GM19240 (cell line): ENCODE results near the gene CORO7.

Source experiments
- DNase-seq: peaks from one replicate; pipeline ENCODE4 v3.0.0; 2011; ENCODE audit warnings: low spot score; ENCODE audit not compliant: insufficient read length

Gene CORO7

DNA sequence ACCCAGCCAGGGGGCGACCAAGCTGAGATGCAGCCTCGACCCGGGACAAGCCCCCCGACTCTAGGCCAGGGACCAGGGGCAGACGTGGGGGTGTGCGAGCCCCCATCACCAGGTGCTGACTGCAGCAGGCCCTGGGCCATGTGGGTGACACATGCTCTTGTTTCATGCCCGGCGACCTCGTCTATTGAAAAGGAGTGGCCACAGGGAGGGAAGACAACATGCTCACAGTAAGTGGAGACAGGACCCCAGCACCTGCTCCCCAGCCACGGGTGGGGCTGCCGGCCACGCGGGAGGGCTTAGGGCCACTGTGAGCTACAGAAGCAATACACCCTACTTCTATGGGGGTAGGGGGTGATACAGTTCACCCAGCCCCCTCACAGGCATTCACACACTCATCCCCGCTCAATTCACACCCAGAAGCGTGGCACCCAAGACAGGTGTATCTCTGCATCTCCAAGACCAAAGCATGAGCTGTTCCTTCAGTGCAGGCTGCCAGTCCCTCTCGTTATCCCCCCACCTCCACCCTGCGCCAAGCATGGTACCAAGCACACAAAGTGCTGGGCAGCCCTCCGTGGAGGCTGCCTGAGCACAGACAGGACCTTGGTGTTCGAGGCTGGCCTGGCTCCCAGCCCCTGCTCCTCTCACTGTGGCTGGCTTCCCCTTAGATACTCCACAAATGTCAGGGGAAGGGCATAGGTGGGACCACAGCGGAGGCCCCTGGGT, 31.2 kb downstream of the CORO7 start:
- DNase-seq, result no peak

DNA sequence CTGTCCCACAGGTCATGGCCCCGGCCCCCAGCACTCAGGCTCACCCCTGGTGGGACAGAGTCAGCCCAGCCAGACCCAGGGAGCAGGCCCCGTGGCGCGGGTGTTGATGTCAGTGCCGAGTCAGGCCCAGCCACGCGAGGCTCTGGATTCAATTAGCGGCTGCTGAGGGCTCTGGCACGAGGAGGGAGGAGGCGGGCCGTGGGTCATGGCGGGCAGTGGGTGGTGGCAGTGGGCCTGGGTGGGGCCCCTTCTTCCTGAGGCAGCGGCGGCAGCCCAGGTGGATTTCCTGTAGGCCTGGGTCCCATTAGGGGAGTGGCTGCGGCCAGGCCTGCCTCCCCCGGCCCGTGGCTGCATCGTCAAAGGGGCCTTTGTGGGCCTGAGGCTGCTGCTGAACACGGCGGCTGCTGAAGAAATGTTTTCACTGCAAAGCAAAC, 31.9 kb downstream of the CORO7 start:
- no peak for DNase-seq

GRCh38 chr16:4383591-4384444, 32.6 kb downstream of the CORO7 start:
- no peak for DNase-seq

DNA sequence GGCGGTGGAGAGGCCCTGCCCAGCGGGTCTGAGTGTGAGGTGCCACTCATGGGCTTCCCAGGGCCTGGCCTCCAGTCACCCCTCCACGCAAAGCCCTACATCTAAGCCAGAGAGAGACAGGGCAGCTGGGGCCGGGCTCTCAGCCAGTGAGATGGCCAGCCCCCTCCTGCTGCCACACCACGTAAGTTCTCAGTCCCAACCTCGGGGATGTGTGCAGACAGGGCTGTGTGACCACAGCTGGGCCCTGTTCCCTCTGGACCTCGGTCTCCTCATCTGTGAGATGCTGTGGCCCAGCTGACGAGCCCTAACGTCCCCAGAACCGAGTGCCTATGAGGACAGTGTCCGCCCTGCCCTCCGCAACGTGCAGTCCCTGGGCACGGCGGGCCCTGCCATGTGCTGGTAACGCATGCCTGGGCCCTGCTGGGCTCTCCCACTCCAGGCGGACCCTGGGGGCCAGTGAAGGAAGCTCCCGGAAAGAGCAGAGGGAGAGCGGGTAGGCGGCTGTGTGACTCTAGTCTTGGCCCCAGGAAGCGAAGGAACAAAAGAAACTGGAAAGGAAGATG, 33.5 kb downstream of the CORO7 start:
- DNase-seq, result no peak

GRCh38 chr16:4381935-4382794, 34.2 kb downstream of the CORO7 start:
- DNase-seq, result no peak

DNA sequence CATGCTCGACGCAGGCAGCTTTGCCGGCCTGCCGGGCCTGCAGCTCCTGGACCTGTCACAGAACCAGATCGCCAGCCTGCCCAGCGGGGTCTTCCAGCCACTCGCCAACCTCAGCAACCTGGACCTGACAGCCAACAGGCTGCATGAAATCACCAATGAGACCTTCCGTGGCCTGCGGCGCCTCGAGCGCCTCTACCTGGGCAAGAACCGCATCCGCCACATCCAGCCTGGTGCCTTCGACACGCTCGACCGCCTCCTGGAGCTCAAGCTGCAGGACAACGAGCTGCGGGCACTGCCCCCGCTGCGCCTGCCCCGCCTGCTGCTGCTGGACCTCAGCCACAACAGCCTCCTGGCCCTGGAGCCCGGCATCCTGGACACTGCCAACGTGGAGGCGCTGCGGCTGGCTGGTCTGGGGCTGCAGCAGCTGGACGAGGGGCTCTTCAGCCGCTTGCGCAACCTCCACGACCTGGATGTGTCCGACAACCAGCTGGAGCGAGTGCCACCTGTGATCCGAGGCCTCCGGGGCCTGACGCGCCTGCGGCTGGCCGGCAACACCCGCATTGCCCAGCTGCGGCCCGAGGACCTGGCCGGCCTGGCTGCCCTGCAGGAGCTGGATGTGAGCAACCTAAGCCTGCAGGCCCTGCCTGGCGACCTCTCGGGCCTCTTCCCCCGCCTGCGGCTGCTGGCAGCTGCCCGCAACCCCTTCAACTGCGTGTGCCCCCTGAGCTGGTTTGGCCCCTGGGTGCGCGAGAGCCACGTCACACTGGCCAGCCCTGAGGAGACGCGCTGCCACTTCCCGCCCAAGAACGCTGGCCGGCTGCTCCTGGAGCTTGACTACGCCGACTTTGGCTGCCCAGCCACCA, 35.1 kb downstream of the CORO7 start:
- DNase-seq, result no peak

DNA sequence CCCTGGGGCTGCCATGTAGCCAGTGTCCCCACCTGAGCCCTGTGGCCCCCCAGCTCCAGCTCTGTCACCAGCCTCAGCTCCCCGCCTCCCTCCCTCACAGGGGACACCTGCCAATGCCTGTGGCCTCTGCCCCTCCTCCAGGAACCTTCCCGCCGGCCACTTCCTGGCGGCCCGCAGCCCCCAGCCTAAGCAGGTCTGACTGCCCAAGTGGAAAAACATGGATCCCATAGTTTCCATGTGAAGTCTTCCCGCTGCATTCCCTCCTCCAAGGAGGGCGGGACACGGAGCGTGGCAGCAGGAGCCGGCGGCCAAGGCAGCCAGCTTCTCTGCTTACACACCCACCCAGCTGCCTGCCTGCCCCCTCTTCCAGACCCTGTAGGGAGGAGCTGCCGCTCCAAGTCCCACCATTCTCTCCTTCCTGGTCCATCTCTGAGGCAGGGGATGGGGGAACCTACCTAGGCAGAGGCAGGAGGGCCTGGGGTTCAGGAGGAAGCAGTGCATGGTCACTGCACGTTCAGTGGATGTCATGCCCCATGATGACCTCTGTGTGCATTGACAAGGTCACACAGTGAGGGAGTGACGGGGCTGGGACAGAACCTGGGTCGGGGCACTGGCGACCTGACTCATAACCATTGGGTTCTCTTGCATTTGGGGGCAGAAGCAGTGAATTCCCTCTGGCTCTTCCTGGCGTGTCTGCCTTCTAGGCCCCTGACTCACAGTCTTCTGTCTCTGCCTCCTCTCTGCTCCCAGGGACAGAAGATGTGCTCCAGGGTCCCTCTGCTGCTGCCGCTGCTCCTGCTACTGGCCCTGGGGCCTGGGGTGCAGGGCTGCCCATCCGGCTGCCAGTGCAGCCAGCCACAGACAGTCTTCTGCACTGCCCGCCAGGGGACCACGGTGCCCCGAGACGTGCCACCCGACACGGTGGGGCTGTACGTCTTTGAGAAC, 36.0 kb downstream of the CORO7 start:
- DNase-seq, result no peak

GRCh38 chr16:4378999-4379690, 37.3 kb downstream of the CORO7 start:
- DNase-seq, result no peak

GRCh38 chr16:4378161-4378666, 38.2 kb downstream of the CORO7 start:
- DNase-seq, result no peak

GRCh38 chr16:4377573-4378154, 38.7 kb downstream of the CORO7 start:
- DNase-seq, result no peak

DNA sequence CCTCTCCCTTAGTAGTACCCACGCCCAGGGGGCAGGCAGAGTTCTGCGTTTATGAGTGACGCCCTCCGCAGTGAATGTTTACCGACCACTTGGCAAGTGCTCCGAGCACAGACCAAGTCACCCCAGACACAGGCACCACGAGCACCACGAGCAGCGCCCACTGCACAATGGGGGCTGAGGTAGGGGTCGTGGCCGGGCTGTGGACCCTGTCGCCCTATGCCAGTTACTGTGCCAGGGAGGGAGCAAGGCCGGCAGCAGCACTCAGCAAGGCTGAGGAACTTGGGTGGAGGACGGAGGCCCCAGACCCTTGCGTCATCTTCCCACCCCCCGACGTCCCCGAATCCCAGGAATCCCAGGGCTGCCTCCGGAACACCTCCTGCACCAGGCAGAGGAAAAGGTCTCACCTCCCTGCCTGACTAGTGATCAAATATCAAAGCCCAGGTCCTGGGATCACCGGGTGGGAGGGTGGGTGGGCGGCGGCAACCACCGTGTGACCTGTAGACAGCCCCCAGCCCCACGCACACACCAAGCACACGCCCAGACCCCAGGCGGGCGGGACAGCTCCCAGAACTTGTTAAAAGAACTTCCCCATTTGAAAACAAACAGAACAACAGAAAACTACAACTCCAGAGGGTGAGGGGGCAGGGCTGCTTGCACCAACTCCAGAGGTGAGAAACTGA, 39.4 kb downstream of the CORO7 start:
- DNase-seq, result no peak

- DNase-seq, result no peak
Measured at GRCh38 chr16:4376126-4376892, 40.1 kb downstream of the CORO7 start.

DNA sequence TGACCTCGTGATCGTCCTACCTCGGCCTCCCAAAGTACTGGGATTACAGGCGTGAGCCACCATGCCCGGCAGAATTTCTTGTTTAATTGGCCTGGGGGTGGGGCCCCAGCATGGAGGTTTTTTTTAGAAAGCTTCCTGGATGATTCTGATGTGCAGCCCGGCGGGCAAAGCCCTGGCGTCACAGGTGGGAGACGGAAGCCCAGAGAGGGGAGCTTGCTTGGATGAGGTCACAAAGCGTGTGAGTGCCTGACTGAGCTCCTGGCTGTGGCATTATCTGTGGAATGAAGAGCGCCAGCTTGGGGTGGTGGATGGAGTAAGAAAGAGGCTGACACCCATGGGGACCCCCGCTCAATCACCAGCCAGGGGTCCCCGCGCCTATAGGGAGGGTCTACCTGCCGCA, 40.7 kb downstream of the CORO7 start:
- no peak for DNase-seq

DNA sequence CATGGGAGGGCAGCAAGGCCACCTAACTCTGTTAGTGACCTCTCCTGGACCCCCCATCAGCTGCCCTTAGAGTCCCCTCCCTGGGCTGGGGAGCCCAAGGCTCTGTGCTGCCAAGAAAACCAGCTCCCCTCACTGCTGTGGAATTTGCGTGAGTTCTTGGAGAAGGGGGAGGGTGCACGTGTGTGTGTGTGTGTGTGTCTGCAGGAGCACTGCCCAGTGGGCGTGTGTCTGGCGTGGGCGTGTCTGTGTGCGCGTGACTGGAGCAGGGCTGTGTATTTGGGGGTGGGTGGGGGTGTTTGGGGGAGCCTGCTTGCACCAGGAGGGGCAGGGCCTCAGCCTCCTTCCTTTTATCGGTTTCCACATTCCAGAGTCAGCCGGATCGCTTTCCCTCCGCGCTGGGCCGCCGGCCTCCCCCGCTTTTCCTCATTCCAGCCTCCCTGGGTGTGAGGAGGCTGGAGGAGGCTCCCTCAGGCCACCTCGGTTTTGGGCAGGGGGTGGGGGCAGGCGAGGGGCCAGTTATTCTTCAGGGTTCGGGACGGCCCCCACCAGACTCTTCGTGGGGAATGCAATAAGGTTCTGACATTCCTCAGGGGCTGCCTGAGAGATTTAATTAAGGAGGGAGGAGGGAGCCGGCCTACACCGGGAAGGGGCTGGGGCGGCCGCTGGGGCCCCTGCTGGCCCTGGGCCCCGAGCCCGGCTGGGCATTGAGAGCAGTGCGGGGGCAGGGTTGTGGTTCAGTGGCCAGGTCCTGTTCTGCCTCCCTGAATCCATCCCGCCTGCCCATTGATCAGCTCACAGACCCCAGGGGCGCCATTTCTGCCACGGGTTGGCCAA, 42.3 kb downstream of the CORO7 start:
- no peak for DNase-seq

DNA sequence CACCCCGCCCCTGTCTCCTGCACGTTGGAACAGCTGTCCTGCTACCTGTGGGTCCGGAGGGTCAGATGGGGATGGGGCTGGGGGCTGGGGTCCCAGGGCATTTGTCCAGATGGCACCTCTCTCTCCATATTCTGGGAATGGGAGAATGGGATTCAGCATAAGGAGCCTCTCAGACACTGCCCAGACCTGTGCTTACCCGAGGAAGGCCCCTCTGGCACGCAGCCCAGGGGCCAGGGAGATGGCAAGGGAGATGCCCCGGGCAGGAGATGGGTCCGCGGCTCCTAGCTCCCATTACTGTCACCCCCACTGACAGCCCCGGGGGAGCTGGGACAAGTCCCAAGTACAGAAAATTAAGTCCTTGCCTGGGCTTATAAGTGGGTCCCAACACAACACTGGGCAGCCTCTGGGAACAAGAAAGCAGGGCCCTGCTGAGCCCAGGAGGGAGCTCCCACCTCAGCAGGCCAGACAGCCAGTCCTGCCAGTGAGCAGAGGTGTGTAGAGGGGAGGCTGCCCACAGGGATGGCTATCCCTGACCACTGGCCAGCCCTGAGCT, 43.0 kb downstream of the CORO7 start:
- DNase-seq, result no peak
